Neural cell (in vitro differentiated cells): ENCODE data around the gene CCDC69. TPM values are rescaled to one million over a fixed set of nuclear protein-coding genes. Genes with fewer than 3 reads are reported as not detected.

Experiments
- H2AFZ ChIP-seq: fragments of 200-600, 300-800 bp; sonication (generic), shearing (Covaris generic); 2 replicates; pipeline ENCODE4 v1.6.0; 2014; ENCODE audit warnings: low read depth, mild to moderate bottlenecking, antibody characterized with exemption, low read length, moderate library complexity
- H3F3A ChIP-seq: fragments of 200-600 bp; shearing (Covaris generic); 2 replicates; pipeline ENCODE4 v1.6.1; 2016; ENCODE audit warnings: mild to moderate bottlenecking, moderate library complexity, mixed read lengths, antibody characterized with exemption, low read length; ENCODE audit not compliant: insufficient read depth, poor library complexity, severe bottlenecking
- H3K27ac ChIP-seq: fragments of 200-600, 300-800 bp; sonication (generic), shearing (Covaris generic); 2 replicates; pipeline ENCODE4 v1.5.1; 2014; ENCODE audit warnings: mild to moderate bottlenecking, low read length, moderate library complexity
- H3K27me3 ChIP-seq: fragments of 300-800, 200-600 bp; sonication (generic), shearing (Covaris generic); 2 replicates; pipeline ENCODE4 v1.6.0; 2014; ENCODE audit warnings: mild to moderate bottlenecking, low read depth, low read length, moderate library complexity; ENCODE audit not compliant: insufficient read depth
- H3K36me3 ChIP-seq: fragments of 300-800, 200-600 bp; sonication (generic), shearing (Covaris generic); 2 replicates; pipeline ENCODE4 v1.5.1; 2014; ENCODE audit warnings: mild to moderate bottlenecking, antibody characterized with exemption, low read length, moderate library complexity; ENCODE audit not compliant: insufficient read depth
- H3K4me2 ChIP-seq: fragments of 300-800, 200-600 bp; sonication (generic), shearing (Covaris generic); 2 replicates; pipeline ENCODE4 v1.6.0; 2014; ENCODE audit warnings: mild to moderate bottlenecking, low read length
- H3K4me3 ChIP-seq: fragments of 300-800, 200-600 bp; sonication (generic), shearing (Covaris generic); 2 replicates; pipeline ENCODE4 v1.5.1; 2014; ENCODE audit warnings: mild to moderate bottlenecking, low read length, moderate library complexity
- H3K79me2 ChIP-seq: fragments of 200-600 bp; shearing (Covaris generic); replicated peaks from 2 replicates; pipeline ENCODE4 v1.6.0; 2014; ENCODE audit warnings: mild to moderate bottlenecking, low read length, moderate library complexity; ENCODE audit not compliant: insufficient read depth
- H3K9ac ChIP-seq: fragments of 300-800, 200-600 bp; sonication (generic), shearing (Covaris generic); 2 replicates; pipeline ENCODE4 v1.6.1; 2016; ENCODE audit warnings: mild to moderate bottlenecking, low read length, mixed read lengths
- H3K9me2 ChIP-seq: fragments of 200-600 bp; shearing (Covaris generic); 2 replicates; pipeline ENCODE4 v1.6.1; 2016; ENCODE audit warnings: mild to moderate bottlenecking, low read length, mixed read lengths; ENCODE audit not compliant: insufficient read depth
- H3K9me3 ChIP-seq: fragments of 200-600, 300-800 bp; sonication (generic), shearing (Covaris generic); 2 replicates; pipeline ENCODE4 v1.6.1; 2016; ENCODE audit warnings: mild to moderate bottlenecking, mixed run types, low read length, moderate library complexity, mixed read lengths
- H4K20me1 ChIP-seq: fragments of 200-600 bp; shearing (Covaris generic); 2 replicates; pipeline ENCODE4 v1.6.1; 2016; ENCODE audit warnings: mild to moderate bottlenecking, mixed run types; ENCODE audit not compliant: insufficient read depth
- EP300 ChIP-seq: fragments of 450-650 bp; conservative IDR thresholded peaks from 2 replicates; pipeline ENCODE4 v1.6.1; 2014; ENCODE audit warnings: antibody characterized with exemption, mild to moderate bottlenecking, moderate library complexity; ENCODE audit not compliant: poor library complexity, severe bottlenecking
- EZH2 ChIP-seq: fragments of 200-600, 300-800 bp; shearing (Covaris generic), sonication (generic); IDR thresholded peaks from 2 replicates; pipeline ENCODE4 v1.6.1; 2014; ENCODE audit warnings: antibody characterized with exemption, low read length, borderline replicate concordance, mild to moderate bottlenecking; ENCODE audit not compliant: insufficient read depth, poor library complexity, severe bottlenecking
- POLR2AphosphoS5 ChIP-seq: IDR thresholded peaks from 2 replicates; pipeline ENCODE4 v1.6.1; 2012
- RAD21 ChIP-seq: fragments of 450-650 bp; conservative IDR thresholded peaks from 2 replicates; pipeline ENCODE4 v1.6.1; 2014; ENCODE audit warnings: antibody characterized with exemption, mild to moderate bottlenecking, moderate library complexity
- SMC3 ChIP-seq: fragments of 450-650 bp; conservative IDR thresholded peaks from 2 replicates; pipeline ENCODE4 v1.6.1; 2014; ENCODE audit warnings: antibody characterized with exemption, mild to moderate bottlenecking, moderate library complexity; ENCODE audit not compliant: poor library complexity
- TAF1 ChIP-seq: IDR thresholded peaks from 2 replicates; pipeline ENCODE4 v1.6.1; 2012; ENCODE audit warnings: low read depth
- polyA plus RNA-seq: library from polyadenylated mRNA; depleted of rRNA; stranded (reverse); fragments of >200 nt; gene quantifications from 2 replicates; pipeline ENCODE4 v1.2.3, GENCODE V29; 2014
- TF ChIP-seq, protein P1 (sequence below): IDR thresholded peaks from 2 replicates; pipeline ENCODE4 v1.6.1; 2012; ENCODE audit warnings: borderline replicate concordance
- TF ChIP-seq, protein P2 (sequence below): fragments of 450-650 bp; IDR thresholded peaks from 2 replicates; pipeline ENCODE4 v1.5.1; 2014; ENCODE audit warnings: antibody characterized with exemption, mild to moderate bottlenecking, moderate library complexity; ENCODE audit not compliant: poor library complexity, severe bottlenecking

Gene CCDC69
- polyA plus RNA-seq, 1 donor from 2014 or later = not detected

DNA sequence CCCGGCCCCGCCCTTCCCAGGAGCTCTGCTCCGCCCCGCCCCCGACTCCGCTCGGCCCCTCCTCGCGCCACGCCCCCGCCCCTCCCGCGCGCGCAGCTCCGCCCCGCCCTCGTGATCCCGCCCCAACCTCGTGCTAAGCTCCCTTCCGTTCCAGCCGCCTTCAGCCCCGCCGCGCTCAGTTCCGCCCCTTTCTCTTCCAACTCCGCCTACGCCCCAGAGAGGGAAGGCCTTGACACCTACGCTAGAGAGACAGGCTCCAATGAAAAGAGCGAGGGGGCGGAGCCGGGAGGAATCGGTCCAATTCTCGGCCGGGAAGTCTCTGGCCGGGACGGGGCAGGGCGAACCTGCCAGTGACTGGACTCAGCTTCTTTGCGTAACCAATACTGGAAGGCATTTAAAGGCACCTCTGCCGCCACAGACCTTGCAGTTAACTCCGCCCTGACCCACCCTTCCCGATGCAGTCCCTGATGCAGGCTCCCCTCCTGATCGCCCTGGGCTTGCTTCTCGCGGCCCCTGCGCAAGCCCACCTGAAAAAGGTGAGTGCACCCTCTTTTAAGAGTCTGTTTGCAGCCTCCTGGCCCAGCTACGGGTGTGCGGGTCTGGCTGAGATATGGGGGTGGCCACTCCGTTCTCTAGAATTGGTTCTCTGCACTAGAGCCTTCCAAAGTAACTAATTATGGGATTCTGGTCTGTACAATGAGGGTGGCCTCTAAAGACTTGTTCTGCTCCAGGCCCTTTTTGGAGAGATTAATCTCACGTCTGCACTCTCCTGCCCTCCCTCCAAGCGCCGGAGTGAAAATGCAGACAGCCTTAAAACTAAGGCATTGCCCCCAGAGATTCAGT is 29.1 kb upstream of the CCDC69 start, which contains the start of gene GM2A:
Gene GM2A (plus strand): TSS at position 424 of the 843 bp plus-strand sequence. CDS start 32 bp downstream, at position 456.
- H2AFZ ChIP-seq = peak within 1 kb of the TSS; percentile 71
- no peaks in the 10 kb centered on the region for H3F3A ChIP-seq
- no peaks in the 10 kb centered on the region for H3K79me2 ChIP-seq
- H3K9me3 ChIP-seq = no peaks in the 10 kb centered on the region
- H4K20me1 ChIP-seq = no peaks in the 10 kb centered on the region
- peak within 1 kb of the TSS; percentile 75 for H3K4me3 ChIP-seq
- H3K27ac ChIP-seq = no peak within 1 kb of the TSS
- H3K9me2 ChIP-seq = no peaks in the 10 kb centered on the region
- H3K36me3 ChIP-seq = no peaks in the 10 kb centered on the region
- H3K4me2 ChIP-seq = peak within 1 kb of the TSS; percentile 36
- no peaks in the 10 kb centered on the region for H3K27me3 ChIP-seq
- peak within 1 kb of the TSS; percentile 56 for H3K9ac ChIP-seq
- TF ChIP-seq EP300 = no peak

DNA sequence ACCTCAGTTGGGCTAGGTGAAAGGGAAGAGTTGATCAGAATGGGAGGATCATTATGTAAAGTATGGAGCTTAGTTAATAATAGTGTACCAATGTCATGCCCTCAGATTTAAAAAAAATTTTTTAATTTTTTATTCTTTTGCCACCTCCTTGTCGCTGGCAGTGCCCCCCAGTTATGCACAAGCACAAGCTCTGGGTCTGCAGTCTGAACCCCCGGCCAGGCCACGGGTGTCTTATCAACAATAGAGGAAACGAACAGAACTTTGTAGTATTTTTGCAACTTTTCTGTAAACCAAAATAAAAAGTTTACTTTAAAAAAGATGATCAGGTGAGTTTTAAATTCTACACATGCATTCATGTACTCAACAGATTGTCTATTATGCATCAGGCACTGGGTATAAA is 27.7 kb upstream of the CCDC69 start:
- H3K27ac ChIP-seq = no peak overlapping the region
- no peaks in the 10 kb centered on the region for H3K36me3 ChIP-seq
- no peak overlapping the region for H2AFZ ChIP-seq
- H3K9me3 ChIP-seq = no peaks in the 10 kb centered on the region
- no peaks in the 10 kb centered on the region for H3K9me2 ChIP-seq
- H4K20me1 ChIP-seq = no peaks in the 10 kb centered on the region
- H3F3A ChIP-seq = no peaks in the 10 kb centered on the region
- H3K4me3 ChIP-seq = peak overlapping the region; percentile 75
- H3K79me2 ChIP-seq = no peaks in the 10 kb centered on the region
- no peak overlapping the region for H3K9ac ChIP-seq
- H3K27me3 ChIP-seq = no peaks in the 10 kb centered on the region
- no peak overlapping the region for H3K4me2 ChIP-seq
- no peak for TF ChIP-seq TAF1
- no peak for TF ChIP-seq SMC3
- no peak for TF ChIP-seq RAD21
- TF ChIP-seq EZH2 = no peak
- TF ChIP-seq POLR2AphosphoS5 = no peak
- no peak for TF ChIP-seq EP300
- TF ChIP-seq, protein P1, sequence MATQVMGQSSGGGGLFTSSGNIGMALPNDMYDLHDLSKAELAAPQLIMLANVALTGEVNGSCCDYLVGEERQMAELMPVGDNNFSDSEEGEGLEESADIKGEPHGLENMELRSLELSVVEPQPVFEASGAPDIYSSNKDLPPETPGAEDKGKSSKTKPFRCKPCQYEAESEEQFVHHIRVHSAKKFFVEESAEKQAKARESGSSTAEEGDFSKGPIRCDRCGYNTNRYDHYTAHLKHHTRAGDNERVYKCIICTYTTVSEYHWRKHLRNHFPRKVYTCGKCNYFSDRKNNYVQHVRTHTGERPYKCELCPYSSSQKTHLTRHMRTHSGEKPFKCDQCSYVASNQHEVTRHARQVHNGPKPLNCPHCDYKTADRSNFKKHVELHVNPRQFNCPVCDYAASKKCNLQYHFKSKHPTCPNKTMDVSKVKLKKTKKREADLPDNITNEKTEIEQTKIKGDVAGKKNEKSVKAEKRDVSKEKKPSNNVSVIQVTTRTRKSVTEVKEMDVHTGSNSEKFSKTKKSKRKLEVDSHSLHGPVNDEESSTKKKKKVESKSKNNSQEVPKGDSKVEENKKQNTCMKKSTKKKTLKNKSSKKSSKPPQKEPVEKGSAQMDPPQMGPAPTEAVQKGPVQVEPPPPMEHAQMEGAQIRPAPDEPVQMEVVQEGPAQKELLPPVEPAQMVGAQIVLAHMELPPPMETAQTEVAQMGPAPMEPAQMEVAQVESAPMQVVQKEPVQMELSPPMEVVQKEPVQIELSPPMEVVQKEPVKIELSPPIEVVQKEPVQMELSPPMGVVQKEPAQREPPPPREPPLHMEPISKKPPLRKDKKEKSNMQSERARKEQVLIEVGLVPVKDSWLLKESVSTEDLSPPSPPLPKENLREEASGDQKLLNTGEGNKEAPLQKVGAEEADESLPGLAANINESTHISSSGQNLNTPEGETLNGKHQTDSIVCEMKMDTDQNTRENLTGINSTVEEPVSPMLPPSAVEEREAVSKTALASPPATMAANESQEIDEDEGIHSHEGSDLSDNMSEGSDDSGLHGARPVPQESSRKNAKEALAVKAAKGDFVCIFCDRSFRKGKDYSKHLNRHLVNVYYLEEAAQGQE = no peak
- TF ChIP-seq, protein P2, sequence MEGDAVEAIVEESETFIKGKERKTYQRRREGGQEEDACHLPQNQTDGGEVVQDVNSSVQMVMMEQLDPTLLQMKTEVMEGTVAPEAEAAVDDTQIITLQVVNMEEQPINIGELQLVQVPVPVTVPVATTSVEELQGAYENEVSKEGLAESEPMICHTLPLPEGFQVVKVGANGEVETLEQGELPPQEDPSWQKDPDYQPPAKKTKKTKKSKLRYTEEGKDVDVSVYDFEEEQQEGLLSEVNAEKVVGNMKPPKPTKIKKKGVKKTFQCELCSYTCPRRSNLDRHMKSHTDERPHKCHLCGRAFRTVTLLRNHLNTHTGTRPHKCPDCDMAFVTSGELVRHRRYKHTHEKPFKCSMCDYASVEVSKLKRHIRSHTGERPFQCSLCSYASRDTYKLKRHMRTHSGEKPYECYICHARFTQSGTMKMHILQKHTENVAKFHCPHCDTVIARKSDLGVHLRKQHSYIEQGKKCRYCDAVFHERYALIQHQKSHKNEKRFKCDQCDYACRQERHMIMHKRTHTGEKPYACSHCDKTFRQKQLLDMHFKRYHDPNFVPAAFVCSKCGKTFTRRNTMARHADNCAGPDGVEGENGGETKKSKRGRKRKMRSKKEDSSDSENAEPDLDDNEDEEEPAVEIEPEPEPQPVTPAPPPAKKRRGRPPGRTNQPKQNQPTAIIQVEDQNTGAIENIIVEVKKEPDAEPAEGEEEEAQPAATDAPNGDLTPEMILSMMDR = no peak
